ENCODE data around the gene ILF2. TPM values are rescaled to one million over a fixed set of nuclear protein-coding genes. Genes with fewer than 3 reads are reported as not detected.

The ILF2 gene
- total RNA-seq, 4 donors from 2014 or later, result 80.2 to 201 (median 122) TPM

DNA sequence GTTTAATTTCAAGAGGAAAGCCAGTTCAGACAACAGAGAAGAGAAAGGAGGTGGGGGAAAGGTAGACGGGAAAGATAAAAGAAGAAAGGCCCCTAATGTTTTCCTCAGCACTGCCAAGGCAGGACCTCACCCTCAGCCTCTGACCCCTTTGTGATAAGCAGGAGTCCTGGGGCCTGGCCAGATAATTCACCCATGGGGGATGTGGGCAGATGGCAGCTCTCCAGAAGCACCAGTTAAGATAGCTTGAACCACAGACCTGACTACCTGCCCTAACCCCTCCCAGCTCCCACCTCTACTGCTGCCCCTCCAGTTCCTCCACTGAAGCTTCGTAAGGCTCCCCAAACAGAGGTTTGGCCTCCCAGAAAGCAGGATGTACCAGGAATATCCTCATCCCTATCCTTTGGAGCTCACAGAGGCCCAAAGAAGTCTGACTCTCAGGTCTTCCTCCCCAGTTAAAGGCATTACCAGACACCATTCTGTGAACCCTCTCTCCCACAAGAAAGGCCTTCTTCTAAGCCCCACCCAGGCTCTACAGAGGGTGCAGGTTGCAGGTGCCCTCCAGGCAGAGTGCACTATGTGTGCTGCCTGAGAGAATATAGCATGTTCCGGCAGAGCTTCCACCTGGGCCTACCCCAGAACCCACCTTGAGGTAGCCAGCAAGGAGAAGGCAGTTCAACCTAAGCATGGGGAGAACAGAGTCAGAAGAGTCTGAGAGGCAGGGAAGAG, 21.5 kb downstream of the ILF2 start:
- ATAC-seq (ENCODE audit: low FRiP score) (no peak), DNase-seq (ENCODE audit: low spot score) (no peak)
- TF ChIP-seq, protein P1, sequence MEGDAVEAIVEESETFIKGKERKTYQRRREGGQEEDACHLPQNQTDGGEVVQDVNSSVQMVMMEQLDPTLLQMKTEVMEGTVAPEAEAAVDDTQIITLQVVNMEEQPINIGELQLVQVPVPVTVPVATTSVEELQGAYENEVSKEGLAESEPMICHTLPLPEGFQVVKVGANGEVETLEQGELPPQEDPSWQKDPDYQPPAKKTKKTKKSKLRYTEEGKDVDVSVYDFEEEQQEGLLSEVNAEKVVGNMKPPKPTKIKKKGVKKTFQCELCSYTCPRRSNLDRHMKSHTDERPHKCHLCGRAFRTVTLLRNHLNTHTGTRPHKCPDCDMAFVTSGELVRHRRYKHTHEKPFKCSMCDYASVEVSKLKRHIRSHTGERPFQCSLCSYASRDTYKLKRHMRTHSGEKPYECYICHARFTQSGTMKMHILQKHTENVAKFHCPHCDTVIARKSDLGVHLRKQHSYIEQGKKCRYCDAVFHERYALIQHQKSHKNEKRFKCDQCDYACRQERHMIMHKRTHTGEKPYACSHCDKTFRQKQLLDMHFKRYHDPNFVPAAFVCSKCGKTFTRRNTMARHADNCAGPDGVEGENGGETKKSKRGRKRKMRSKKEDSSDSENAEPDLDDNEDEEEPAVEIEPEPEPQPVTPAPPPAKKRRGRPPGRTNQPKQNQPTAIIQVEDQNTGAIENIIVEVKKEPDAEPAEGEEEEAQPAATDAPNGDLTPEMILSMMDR (IDR thresholded peaks at IDR 0.05), result no peak

GRCh38 chr1:153648000-153648643, 22.7 kb downstream of the ILF2 start:
- DNase-seq (ENCODE audit: low spot score) (no peak), ATAC-seq (ENCODE audit: low FRiP score) (no peak)
- TF ChIP-seq, protein P1 (IDR thresholded peaks at IDR 0.05), result no peak

GRCh38 chr1:153647346-153647714, 23.5 kb downstream of the ILF2 start:
- ATAC-seq (ENCODE audit: low FRiP score) (no peak), DNase-seq (ENCODE audit: low spot score) (no peak)
- TF ChIP-seq, protein P1 (IDR thresholded peaks at IDR 0.05), result no peak

GRCh38 chr1:153646672-153647345, 24.0 kb downstream of the ILF2 start:
- DNase-seq (ENCODE audit: low spot score), result no peak

GRCh38 chr1:153643816-153644215, 27.0 kb downstream of the ILF2 start:
- DNase-seq (ENCODE audit: low spot score) (no peak), ATAC-seq (ENCODE audit: low FRiP score) (no peak)
- TF ChIP-seq, protein P1 (IDR thresholded peaks at IDR 0.05), result no peak

More at GRCh38 chr1:153646672-153647345, 24.0 kb downstream of the ILF2 start:
- TF ChIP-seq, protein P1 (IDR thresholded peaks at IDR 0.05), result no peak
- ATAC-seq (ENCODE audit: low FRiP score), result no peak

DNA sequence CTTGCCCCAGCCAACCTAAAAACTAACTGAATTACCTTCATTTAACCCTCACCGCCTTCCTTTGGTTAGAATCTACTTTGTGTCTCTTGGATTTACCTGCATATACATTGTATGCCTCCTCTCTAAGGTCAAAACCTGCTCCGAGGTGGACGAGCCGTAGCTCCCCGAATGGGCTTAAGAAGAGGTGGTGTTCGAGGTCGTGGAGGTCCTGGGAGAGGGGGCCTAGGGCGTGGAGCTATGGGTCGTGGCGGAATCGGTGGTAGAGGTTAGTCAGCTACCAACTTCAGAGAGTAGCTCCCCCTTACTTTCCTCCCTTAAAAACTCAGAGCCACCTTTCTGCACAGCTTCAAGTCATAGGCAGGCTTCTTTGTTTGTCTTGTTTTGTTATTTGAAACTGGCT, 27.7 kb downstream of the ILF2 start:
- ATAC-seq (ENCODE audit: low FRiP score) (no peak), DNase-seq (ENCODE audit: low spot score) (no peak)
- TF ChIP-seq, protein P1 (IDR thresholded peaks at IDR 0.05), result no peak

Data from omental fat pad (tissue), 4 donors.